Stimulated activated CD4-positive, alpha-beta T cell treated with anti-CD3 and anti-CD28 coated beads, Interleukin-12 subunit alpha, Interleukin-12 subunit beta, amount 100 ng/mL, for 24 hours (primary cell): ENCODE data around the gene ENPP5.

Source experiments
- DNase-seq, 2 experiments: peaks; one replicate each; pipeline ENCODE4 v3.0.0-alpha.2; 2020; ENCODE audit warnings: low read depth in 2 of 2

ENPP5 gene

GRCh38 chr6:46170357-46171289 lies at the start of gene ENPP5:
Gene ENPP5 (minus strand): TSS chr6:46170980. CDS start chr6:46168262, 2,718 bp downstream.
- peak; percentile 6 to 47 for DNase-seq

- no peak for DNase-seq
Observed at GRCh38 chr6:46219661-46220060, 48.9 kb upstream of the ENPP5 start.

- DNase-seq, result no peak
Observed at GRCh38 chr6:46218457-46218856, 47.7 kb upstream of the ENPP5 start.

- DNase-seq, result no peak
Observed at GRCh38 chr6:46217671-46218131, 46.9 kb upstream of the ENPP5 start.

- no peak for DNase-seq
Observed at GRCh38 chr6:46216879-46217278, 46.1 kb upstream of the ENPP5 start.

GRCh38 chr6:46215777-46216176 lies 45.0 kb upstream of the ENPP5 start:
- DNase-seq, result no peak

- no peak for DNase-seq
Observed at GRCh38 chr6:46215213-46215612, 44.4 kb upstream of the ENPP5 start.

- no peak for DNase-seq
Observed at GRCh38 chr6:46211917-46212316, 41.1 kb upstream of the ENPP5 start.

- no peak for DNase-seq
Observed at GRCh38 chr6:46210294-46210693, 39.5 kb upstream of the ENPP5 start.

GRCh38 chr6:46208303-46208702 lies 37.5 kb upstream of the ENPP5 start:
- no peak for DNase-seq

GRCh38 chr6:46207174-46207573 lies 36.4 kb upstream of the ENPP5 start:
- no peak for DNase-seq

- DNase-seq, result no peak
Observed at GRCh38 chr6:46204880-46205650, 34.3 kb upstream of the ENPP5 start.

GRCh38 chr6:46203391-46204177 lies 32.8 kb upstream of the ENPP5 start:
- DNase-seq, result no peak

GRCh38 chr6:46201702-46202101 lies 30.9 kb upstream of the ENPP5 start:
- DNase-seq, result no peak

GRCh38 chr6:46199387-46199786 lies 28.6 kb upstream of the ENPP5 start:
- DNase-seq, result no peak

- DNase-seq, result no peak
Observed at GRCh38 chr6:46191961-46192360, 21.2 kb upstream of the ENPP5 start.

GRCh38 chr6:46190889-46191288 lies 20.1 kb upstream of the ENPP5 start:
- no peak for DNase-seq

GRCh38 chr6:46189726-46190125 lies 18.9 kb upstream of the ENPP5 start:
- DNase-seq, result no peak

- no peak for DNase-seq
Observed at GRCh38 chr6:46186583-46186982, 15.8 kb upstream of the ENPP5 start.

- no peak for DNase-seq
Observed at GRCh38 chr6:46184114-46184513, 13.3 kb upstream of the ENPP5 start.

- no peak for DNase-seq
Observed at GRCh38 chr6:46175976-46176375, 5.2 kb upstream of the ENPP5 start.

GRCh38 chr6:46175446-46175845 lies 4.7 kb upstream of the ENPP5 start:
- no peak for DNase-seq
